Smooth muscle cell (in vitro differentiated cells): ENCODE measurements around the gene BBX. TPM values are rescaled to one million over a fixed set of nuclear protein-coding genes. Genes with fewer than 3 reads are reported as not detected.
"Not testable (repeated sequence)": the region's sequence is repeated elsewhere in the genome, so short reads cannot be mapped to it uniquely, and the experiment has no call there.

Experiments
- DNase-seq: peaks from one replicate; lab custom pipeline; 2025; ENCODE audit not compliant: unreplicated experiment; lab: John Stamatoyannopoulos, UW
- H2AFZ ChIP-seq: fragments of 200-600 bp; sonication (generic); 2 replicates; pipeline ENCODE4 v1.6.0; 2016; ENCODE audit warnings: antibody characterized with exemption, low read depth, mild to moderate bottlenecking
- H3F3A ChIP-seq: fragments of 200-600 bp; sonication (generic); 2 replicates; pipeline ENCODE4 v1.6.0; 2017; ENCODE audit warnings: antibody characterized with exemption, low read depth
- H3K27ac ChIP-seq: fragments of 200-600 bp; sonication (generic); 2 replicates; pipeline ENCODE4 v1.5.1; 2016; ENCODE audit warnings: low read depth, mild to moderate bottlenecking
- H3K27me3 ChIP-seq: fragments of 200-600 bp; sonication (generic); 2 replicates; pipeline ENCODE4 v1.6.1; 2016; ENCODE audit warnings: low read depth, mild to moderate bottlenecking
- H3K36me3 ChIP-seq: fragments of 200-600 bp; sonication (generic); 2 replicates; pipeline ENCODE4 v1.5.1; 2016; ENCODE audit warnings: low read depth
- H3K4me1 ChIP-seq: fragments of 200-600 bp; sonication (generic); 2 replicates; pipeline ENCODE4 v1.5.1; 2016; ENCODE audit warnings: low read depth
- H3K4me2 ChIP-seq: fragments of 200-600 bp; sonication (generic); 2 replicates; pipeline ENCODE4 v1.6.0; 2016; ENCODE audit warnings: mild to moderate bottlenecking
- H3K4me3 ChIP-seq: fragments of 200-600 bp; sonication (generic); 2 replicates; pipeline ENCODE4 v1.5.1; 2016; ENCODE audit warnings: mild to moderate bottlenecking
- H3K79me2 ChIP-seq: fragments of 200-600 bp; sonication (generic); 2 replicates; pipeline ENCODE4 v1.6.0; 2016; ENCODE audit warnings: low read depth, mild to moderate bottlenecking
- H3K9ac ChIP-seq: fragments of 200-600 bp; sonication (generic); 2 replicates; pipeline ENCODE4 v1.6.0; 2016; ENCODE audit warnings: low read depth
- H3K9me3 ChIP-seq: fragments of 200-600 bp; sonication (generic); replicated peaks from 2 replicates; pipeline ENCODE4 v1.5.1; 2016; ENCODE audit warnings: low read depth
- H4K20me1 ChIP-seq: fragments of 200-600 bp; sonication (generic); 2 replicates; pipeline ENCODE4 v1.6.0; 2016; ENCODE audit warnings: low read depth
- WGBS: methylation state at CpG from one replicate; pipeline ENCODE4 v1.1.7; 2016; ENCODE audit warnings: low lambda C conversion rate; 5-methylcytosine and 5-hydroxymethylcytosine counted together
- polyA plus RNA-seq: library from polyadenylated mRNA; unstranded; fragments of >200 nt; fragmentation: Nextera tagmentation; extraction: Ambion mirVana; gene quantifications from 2 replicates; pipeline ENCODE4 v1.2.1, GENCODE V29; 2016
- total RNA-seq: library from RNA; depleted of rRNA; stranded (reverse); fragments of >200 nt; gene quantifications from 2 replicates; pipeline ENCODE4 v1.2.3, GENCODE V29; 2014
- TF ChIP-seq, protein P1 (sequence below): fragments of 200-600 bp; sonication (generic); IDR thresholded peaks from 2 replicates; pipeline ENCODE4 v1.5.1; 2017; ENCODE audit warnings: borderline replicate concordance, mild to moderate bottlenecking, antibody characterized with exemption; ENCODE audit not compliant: insufficient read depth, poor library complexity, severe bottlenecking

Gene BBX
- total and polyA plus RNA-seq, 2 experiments from 2014 or later, result 58.9 to 66.4 TPM

DNA sequence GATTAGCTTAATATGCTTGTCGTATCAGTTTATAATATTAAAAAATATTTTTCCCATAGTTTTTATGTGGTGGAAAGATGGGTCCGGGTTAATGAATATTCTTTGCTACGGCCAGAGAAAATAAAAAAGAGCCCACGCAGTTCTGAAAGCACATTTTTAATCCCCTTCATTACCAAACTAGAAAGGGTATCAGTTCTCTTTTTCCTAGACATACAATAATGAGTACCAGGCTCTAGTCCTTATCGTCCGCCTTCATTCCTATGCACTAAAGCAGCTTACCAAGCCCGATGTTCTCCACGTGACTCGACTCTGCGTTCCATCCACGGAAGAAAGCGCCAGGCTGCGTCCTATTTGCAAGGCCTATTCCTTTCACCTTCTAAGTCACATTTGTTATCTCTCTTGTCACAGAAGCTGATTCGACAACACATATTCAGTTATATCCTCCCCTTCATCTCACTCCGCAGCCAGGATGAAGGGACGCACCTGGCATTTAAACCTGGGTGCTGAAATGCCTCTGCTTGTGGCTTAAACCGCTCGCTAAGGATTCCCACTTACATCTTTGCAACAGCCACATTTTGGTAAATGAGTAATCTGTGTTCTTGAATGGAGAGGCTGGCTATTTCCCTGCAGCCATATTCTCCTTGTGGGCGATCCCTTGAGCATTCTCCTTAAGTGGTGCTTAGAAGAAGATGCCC is 311.1 kb downstream of the BBX start:
- Histone ChIP-seq H3K27ac (no peak overlapping the region), H3K27me3 (no peaks in the 10 kb centered on the region), H3K9ac (no peak overlapping the region), H3F3A (no peaks in the 10 kb centered on the region), H3K4me1 (no peaks in the 10 kb centered on the region), H4K20me1 (no peaks in the 10 kb centered on the region), H3K4me3 (no peak overlapping the region), H3K9me3 (no peaks in the 10 kb centered on the region), H3K4me2 (no peak overlapping the region), H2AFZ (no peak overlapping the region), H3K79me2 (no peaks in the 10 kb centered on the region), H3K36me3 (no peaks in the 10 kb centered on the region)
- DNase-seq, result no peak
- 96% methylated on average over 19 of the region's 19 CpGs for WGBS
- TF ChIP-seq, protein P1, sequence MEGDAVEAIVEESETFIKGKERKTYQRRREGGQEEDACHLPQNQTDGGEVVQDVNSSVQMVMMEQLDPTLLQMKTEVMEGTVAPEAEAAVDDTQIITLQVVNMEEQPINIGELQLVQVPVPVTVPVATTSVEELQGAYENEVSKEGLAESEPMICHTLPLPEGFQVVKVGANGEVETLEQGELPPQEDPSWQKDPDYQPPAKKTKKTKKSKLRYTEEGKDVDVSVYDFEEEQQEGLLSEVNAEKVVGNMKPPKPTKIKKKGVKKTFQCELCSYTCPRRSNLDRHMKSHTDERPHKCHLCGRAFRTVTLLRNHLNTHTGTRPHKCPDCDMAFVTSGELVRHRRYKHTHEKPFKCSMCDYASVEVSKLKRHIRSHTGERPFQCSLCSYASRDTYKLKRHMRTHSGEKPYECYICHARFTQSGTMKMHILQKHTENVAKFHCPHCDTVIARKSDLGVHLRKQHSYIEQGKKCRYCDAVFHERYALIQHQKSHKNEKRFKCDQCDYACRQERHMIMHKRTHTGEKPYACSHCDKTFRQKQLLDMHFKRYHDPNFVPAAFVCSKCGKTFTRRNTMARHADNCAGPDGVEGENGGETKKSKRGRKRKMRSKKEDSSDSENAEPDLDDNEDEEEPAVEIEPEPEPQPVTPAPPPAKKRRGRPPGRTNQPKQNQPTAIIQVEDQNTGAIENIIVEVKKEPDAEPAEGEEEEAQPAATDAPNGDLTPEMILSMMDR, result no peak

DNA sequence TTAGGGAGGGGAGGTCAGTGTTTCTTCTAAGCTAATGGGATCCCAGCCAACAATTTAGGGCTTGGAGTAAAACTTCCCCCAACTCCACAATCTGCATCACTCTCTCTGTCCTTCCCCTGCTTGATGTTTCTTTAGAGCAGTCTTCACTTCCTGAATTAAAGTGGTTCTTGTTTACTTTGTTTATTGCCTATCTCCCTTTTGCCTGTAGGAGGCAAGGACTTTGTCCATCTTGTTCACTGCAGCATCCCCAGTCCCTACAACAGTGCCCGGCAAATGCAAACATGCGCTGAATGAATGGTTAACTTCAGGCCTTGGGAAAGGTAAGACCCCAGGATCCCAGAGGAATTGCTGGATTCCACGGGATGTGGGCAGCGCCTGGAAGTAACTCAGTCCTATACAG is 312.2 kb downstream of the BBX start:
- not testable (repeated sequence) for H3K27ac ChIP-seq, H3K4me3 ChIP-seq, H3K4me1 ChIP-seq, DNase-seq, H3K9ac ChIP-seq, H3K36me3 ChIP-seq, H4K20me1 ChIP-seq, H3K9me3 ChIP-seq, H3K4me2 ChIP-seq, H3K79me2 ChIP-seq, H3K27me3 ChIP-seq, H2AFZ ChIP-seq, H3F3A ChIP-seq
- 97% methylated on average over 4 of the region's 4 CpGs for WGBS

DNA sequence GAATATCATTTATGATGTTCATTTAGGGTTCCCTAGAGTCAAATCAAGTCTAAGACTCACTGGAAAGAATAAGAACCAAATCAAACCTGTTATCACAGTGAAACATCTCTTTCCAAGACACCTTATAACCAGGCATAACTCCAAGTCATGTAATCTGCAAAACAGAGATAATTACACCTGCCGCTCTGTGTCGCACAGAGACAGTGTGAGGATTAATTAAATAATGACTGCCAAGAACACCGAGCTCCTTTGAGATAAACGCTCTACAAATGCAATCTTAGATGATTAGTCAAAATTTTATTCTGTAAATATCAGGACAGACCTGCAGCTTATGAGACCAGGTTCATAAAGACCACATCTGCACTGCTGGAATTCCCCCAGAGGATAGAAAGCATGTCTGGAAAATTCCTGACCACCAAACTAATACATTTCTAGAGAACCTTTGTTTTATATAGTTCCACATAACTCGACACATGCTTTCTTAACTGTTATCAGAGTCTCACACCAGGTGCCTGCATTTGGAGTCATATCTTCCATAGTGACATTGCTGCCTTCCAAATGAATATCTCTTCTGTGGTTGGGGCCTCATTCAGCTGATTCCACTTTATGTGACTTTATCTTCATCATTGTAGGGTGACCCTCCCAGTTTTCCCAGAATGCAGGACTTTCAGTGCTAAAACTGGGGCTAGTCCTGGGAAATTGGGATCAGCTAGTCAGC is 315.3 kb downstream of the BBX start:
- Histone ChIP-seq H3K9ac (no peak overlapping the region), H3K4me2 (no peak overlapping the region), H2AFZ (no peak overlapping the region), H3K4me3 (no peak overlapping the region), H3K4me1 (no peaks in the 10 kb centered on the region), H3K79me2 (no peaks in the 10 kb centered on the region), H3K27ac (no peak overlapping the region), H3K36me3 (no peaks in the 10 kb centered on the region), H3F3A (no peaks in the 10 kb centered on the region), H3K27me3 (no peaks in the 10 kb centered on the region), H4K20me1 (no peaks in the 10 kb centered on the region), H3K9me3 (no peaks in the 10 kb centered on the region)
- TF ChIP-seq, protein P1, result no peak
- no peak for DNase-seq
- 95% methylated on average over 5 of the region's 5 CpGs for WGBS

DNA sequence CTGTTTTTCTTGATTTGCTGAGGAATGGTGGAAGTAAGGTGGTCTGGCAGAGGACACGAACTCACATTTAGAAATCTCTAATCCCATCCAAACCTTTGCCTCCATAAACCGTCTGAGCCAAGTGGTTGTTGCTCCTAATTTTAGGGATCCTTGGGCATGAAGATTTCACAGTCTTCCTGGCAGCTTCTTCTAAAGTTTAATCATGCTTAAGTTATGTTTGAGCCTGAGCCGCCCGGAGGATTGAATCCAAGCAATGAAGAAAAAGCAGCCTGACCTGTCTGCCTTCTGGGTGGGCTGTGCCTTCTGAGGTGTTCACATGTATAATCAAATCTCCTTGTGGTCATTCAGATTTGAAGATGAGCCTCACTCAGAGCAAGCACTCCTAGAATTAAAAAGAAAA is 319.1 kb downstream of the BBX start:
- Histone ChIP-seq H4K20me1 (no peaks in the 10 kb centered on the region), H3K27ac (no peak overlapping the region), H3K4me3 (no peak overlapping the region), H3K9me3 (no peaks in the 10 kb centered on the region), H3K4me2 (no peak overlapping the region), H2AFZ (no peak overlapping the region), H3K4me1 (no peaks in the 10 kb centered on the region), H3K36me3 (no peaks in the 10 kb centered on the region), H3K79me2 (no peaks in the 10 kb centered on the region), H3K9ac (no peak overlapping the region), H3F3A (peaks cover 8% of the 10 kb centered on the region), H3K27me3 (no peaks in the 10 kb centered on the region)
- no peak for DNase-seq
- WGBS, result 76% methylated on average over 4 of the region's 4 CpGs
- TF ChIP-seq, protein P1, result no peak
